ENCODE data around the gene ALDH8A1.
"Not testable (repeated sequence)": the region's sequence is repeated elsewhere in the genome, so short reads cannot be mapped to it uniquely, and the experiment has no call there.

The ALDH8A1 gene

GRCh38 chr6:134911547-134911946, 38.4 kb downstream of the ALDH8A1 start:
- DNase-seq (ENCODE audit: low read depth in 1 of 2, low spot score in 1 of 2) = no peak

- DNase-seq (ENCODE audit: low read depth in 1 of 2, low spot score in 1 of 2) = no peak
Measured at GRCh38 chr6:134910593-134910935, 39.3 kb downstream of the ALDH8A1 start.

DNA sequence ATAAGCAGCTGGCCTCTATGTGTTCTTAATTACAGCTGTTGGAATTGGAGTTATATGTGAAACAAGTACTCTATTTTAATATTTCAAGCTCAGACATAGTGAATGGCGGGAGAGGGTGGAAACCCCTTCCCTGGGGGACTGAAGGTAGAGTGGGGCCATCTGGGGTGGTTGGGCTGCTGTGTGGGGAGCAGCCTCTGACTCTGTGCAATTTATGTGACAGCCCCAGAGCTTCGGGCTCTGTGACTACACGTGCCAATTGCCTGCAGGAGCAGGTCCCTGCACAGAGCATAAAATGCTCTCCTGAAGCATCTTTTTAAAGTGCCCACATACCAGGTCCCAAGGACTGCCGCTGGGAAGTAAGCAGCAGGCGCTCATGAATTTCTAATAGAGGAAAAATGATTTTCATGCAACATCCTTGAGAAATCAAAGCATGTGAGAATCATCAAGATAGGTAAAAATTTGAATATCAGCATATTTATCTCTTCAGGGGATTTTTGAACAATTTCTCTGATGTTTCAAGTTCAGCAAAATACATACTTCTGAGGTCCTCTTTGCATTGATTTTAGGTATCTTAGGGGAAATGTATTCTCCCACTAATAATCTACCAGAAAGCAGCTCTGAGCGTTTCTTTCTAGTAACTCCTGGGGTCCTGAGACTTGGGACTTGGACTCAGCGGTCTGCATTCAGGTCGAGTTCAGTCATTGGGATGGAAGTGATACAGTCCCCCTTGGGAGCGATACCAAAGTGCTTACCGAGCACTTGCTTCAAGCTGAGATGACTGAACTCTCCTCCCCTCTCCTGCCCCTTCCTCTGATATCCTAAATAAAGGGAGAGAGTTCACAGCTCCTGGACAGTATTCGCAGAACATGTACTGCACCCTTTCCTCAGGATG, 40.0 kb downstream of the ALDH8A1 start:
- no peak for DNase-seq (ENCODE audit: low read depth in 1 of 2, low spot score in 1 of 2)

DNA sequence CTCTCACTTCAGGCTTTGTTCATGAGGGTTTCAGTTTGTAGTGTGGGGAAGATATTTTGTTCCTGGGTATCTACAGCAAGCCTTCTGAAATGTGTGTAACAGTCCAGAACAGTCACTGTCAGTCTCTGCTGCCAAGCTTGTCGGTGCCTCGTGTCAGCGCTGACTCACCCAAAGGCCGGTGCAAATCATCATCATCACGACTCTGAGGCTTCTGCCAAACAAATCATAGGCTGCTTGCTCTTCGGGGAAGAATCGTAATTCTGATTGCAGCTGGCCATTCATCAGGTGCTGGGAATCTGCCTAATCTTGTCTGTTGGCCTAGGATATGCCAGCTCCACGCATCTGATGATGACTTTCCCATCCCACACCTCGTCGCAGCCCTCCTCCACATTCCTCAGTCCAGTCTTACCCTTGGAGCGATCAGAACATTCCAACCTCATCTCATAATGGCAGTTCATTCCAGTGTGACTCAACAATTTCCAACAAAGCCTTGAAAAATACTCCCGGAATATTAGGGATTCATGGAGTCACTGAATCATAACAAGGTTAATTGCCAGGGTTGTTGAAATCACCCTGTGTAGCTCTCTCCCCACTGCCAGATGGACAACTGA, 40.9 kb downstream of the ALDH8A1 start:
- DNase-seq (ENCODE audit: low read depth in 1 of 2, low spot score in 1 of 2) = no peak

DNA sequence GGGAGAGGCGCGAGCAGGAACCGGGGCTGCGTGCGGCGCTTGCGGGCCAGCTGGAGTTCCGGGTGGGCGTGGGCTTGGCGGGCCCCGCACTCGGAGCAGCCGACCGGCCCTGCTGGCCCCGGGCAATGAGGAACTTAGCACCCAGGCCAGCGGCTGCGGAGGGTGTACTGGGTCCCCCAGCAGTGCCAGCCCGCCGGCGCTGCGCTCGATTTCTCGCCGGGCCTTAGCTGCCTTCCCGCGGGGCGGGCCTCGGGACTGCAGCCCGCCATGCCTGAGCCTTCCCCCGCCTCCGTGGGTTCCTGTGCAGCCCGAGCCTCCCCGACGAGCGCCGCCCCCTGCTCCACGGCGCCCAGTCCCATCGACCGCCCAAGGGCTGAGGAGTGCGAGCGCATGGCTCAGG, 45.2 kb downstream of the ALDH8A1 start:
- not testable (repeated sequence) for DNase-seq (ENCODE audit: low read depth in 1 of 2, low spot score in 1 of 2)

DNA sequence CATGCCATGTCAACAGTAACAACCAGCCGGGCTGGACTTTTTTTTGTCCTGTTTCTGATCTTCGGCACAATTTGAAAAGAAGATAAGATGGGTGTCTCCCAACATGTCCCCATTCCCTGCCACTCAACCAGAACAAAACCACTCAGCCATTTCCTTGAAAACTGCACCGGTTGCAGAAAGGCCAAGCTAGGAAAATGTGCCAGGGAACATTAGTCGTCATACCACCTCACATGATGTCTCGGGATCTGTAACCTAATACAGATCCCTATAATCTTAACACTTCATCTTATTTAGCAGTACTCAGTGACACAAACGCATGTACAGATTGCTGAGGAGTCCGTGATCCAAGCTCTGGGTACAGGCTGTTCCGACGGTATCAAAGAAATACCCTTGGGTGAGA, 46.5 kb downstream of the ALDH8A1 start:
- DNase-seq (ENCODE audit: low read depth in 1 of 2, low spot score in 1 of 2) = no peak

GRCh38 chr6:134902936-134903335, 47.0 kb downstream of the ALDH8A1 start:
- no peak for DNase-seq (ENCODE audit: low read depth in 1 of 2, low spot score in 1 of 2)

DNA sequence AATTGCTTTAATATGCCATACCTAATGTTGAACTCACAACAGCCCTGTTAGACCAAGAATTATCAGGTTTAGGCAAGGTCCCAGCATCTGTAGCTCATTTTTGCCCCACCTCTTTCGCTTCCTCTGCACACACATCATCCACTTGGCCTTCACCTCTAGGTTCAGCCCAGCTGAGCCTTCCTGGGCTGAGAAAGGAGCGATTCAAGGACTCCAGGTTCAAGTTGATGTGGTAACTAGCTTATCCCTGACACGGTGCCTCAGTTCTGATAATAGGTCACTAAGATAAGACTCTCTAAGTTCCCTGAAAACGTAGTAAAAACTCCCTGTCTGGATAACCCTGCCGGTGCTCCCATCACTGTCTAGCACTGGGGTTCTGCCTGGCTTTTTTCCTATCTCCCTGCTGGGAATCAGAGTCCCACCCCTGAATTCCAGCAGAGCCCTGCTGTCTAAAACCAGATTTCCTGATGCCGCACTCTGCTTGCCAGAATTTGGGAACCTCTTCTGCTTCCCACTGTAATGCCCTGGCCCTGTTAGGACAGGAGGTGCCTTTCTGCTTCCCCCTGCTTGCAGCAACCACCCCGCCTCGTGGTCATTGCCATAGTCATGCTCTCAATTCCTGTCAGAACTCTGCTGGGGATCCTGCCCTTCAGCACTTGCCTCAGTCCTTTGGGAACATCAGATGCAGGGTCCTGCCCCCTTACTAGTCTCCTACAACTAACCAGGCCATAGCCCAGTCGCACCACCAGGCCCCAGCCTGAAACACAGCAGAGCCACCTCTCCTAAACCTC, 47.6 kb downstream of the ALDH8A1 start:
- DNase-seq (ENCODE audit: low read depth in 1 of 2, low spot score in 1 of 2) = no peak

DNA sequence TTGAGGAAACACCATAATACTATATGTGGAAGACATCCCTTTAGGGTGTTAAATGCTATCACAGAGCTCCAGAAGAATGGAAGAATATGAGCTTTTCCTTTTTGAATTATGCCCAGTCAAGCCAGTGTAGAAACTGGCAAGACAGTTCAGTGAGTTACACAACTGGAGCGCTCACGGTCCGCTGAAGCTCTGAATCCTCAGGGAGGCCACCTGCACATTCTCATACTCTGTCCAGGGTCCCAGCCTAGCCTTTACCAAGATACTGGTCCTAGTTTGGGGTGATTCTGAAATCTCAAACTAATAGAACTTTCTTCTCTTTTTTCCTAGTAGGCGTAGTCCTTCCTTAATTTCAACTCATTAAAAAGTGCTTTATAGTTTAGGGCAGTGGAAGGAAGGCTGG, 51.3 kb downstream of the ALDH8A1 start:
- DNase-seq (ENCODE audit: low read depth in 1 of 2, low spot score in 1 of 2) = no peak

GRCh38 chr6:134898166-134898565, 51.7 kb downstream of the ALDH8A1 start:
- DNase-seq (ENCODE audit: low read depth in 1 of 2, low spot score in 1 of 2) = not testable (repeated sequence)

DNA sequence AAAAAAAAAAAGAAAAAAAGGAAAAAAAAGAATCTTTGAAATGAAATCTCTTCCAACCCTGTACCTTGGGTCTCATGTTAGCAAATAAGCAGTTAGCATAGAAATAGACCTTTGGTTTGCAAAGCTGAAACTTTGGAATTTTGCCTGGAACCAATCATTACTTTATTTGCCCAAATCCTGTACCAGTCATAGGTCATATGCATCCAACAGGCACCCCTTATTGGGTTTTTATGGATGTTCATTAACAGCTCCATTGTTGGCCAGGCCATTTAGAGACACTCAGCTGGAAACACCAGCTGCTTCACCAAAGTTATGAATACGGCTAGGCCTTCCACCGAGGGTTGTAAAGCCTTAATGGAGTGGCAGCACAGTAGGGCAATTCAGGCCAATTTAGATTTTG, 53.0 kb downstream of the ALDH8A1 start:
- DNase-seq (ENCODE audit: low read depth in 1 of 2, low spot score in 1 of 2) = no peak

GRCh38 chr6:134894800-134895199, 55.1 kb downstream of the ALDH8A1 start:
- DNase-seq (ENCODE audit: low read depth in 1 of 2, low spot score in 1 of 2) = no peak

- no peak for DNase-seq (ENCODE audit: low read depth in 1 of 2, low spot score in 1 of 2)
Measured at GRCh38 chr6:134892362-134892761, 57.5 kb downstream of the ALDH8A1 start.

GRCh38 chr6:134891633-134892032, 58.3 kb downstream of the ALDH8A1 start:
- DNase-seq (ENCODE audit: low read depth in 1 of 2, low spot score in 1 of 2) = no peak

DNA sequence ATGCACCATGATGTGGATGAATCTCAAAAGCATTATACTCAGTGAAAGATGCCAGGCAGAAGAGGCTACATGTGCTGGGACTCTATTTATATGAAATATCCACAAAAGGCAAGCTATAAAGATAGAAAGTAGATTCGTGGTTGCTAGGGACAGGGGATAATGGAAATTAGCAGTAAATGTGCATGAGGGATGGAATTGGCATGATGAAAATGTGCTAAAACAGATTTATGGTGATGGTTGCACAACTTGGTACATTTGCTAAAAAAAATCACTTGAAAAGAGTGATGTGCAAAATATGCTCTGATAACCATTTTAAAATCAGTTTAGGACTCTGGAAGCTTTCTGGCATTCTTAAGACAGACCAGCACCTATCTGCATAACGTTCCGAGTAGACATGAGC, 61.6 kb downstream of the ALDH8A1 start:
- DNase-seq (ENCODE audit: low read depth in 1 of 2, low spot score in 1 of 2) = no peak

- no peak for DNase-seq (ENCODE audit: low read depth in 1 of 2, low spot score in 1 of 2)
Measured at GRCh38 chr6:134884752-134885151, 65.1 kb downstream of the ALDH8A1 start.

- DNase-seq (ENCODE audit: low read depth in 1 of 2, low spot score in 1 of 2) = no peak
Measured at GRCh38 chr6:134883314-134883713, 66.6 kb downstream of the ALDH8A1 start.

GRCh38 chr6:134882426-134883038, 67.4 kb downstream of the ALDH8A1 start:
- DNase-seq (ENCODE audit: low read depth in 1 of 2, low spot score in 1 of 2) = peak; percentile 3 to 14

GRCh38 chr6:134880487-134881190, 69.3 kb downstream of the ALDH8A1 start:
- no peak for DNase-seq (ENCODE audit: low read depth in 1 of 2, low spot score in 1 of 2)

DNA sequence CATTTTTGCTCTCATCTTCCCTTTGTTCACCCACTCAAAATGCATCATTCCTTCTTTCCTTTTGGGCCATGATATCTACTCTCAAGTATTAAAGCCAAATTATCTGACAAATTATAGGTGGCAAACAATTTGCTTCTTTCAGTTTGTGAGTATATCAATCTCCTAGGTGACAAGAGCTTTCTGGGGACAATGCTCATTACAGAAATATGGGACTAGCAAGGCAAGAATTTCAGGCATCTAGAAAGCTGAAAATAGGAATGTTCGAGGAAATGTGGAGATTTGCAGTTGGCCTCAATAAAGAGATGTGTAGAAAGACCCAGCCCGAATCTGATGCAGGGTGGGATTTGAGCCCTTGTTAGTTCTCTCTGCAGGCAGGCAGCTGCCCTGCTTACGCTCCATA, 71.8 kb downstream of the ALDH8A1 start:
- no peak for DNase-seq (ENCODE audit: low read depth in 1 of 2, low spot score in 1 of 2)

DNA sequence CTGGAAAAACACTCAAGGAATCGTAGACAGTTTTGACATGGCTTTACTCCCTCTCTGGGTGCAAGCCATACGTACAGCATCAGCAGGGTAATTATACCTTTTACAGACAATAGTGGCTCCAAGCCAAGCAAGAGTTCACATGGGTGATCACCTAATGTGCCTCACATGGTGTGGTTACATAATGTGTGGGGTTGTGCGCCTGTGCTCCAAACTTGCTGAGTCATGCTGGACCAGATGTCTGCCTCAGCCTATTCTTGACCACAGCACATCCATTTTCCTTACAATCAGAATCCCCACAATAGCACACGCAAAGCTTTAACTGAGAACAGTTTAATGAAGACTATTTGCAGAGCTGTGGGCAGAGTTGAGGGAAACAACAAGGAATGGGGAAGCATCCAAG, 74.5 kb downstream of the ALDH8A1 start:
- no peak for DNase-seq (ENCODE audit: low read depth in 1 of 2, low spot score in 1 of 2)

Measured in activated CD4-positive, alpha-beta T cell treated with anti-CD3 and anti-CD28 coated beads, Interleukin-2, amount 50 U/mL, for 24 hours (primary cell).